WERI-Rb-1 (cell line): Measurements from ENCODE around the gene FAM89A.

ENCODE experiments used
- DNase-seq: peaks from one replicate; pipeline ENCODE4 v3.0.0-alpha.2; 2020
- H3K27ac ChIP-seq: fragments of 250-450 bp; sonication (Bioruptor Pico); 2 replicates; pipeline ENCODE4 v1.5.1; 2020; ENCODE audit warnings: mild to moderate bottlenecking, moderate library complexity
- H3K27me3 ChIP-seq: fragments of 250-450 bp; sonication (Bioruptor Pico); 2 replicates; pipeline ENCODE4 v1.5.1; 2021; ENCODE audit warnings: mild to moderate bottlenecking, low read depth, moderate library complexity; ENCODE audit not compliant: insufficient read depth, severe bottlenecking
- H3K36me3 ChIP-seq: fragments of 250-450 bp; sonication (Bioruptor Pico); 2 replicates; pipeline ENCODE4 v1.5.1; 2020; ENCODE audit warnings: mild to moderate bottlenecking, moderate library complexity
- H3K4me3 ChIP-seq: 2 replicates; pipeline ENCODE4 v1.5.1; 2011; ENCODE audit warnings: low read depth, mild to moderate bottlenecking, control low read depth, low read length
- H3K9me3 ChIP-seq: fragments of 250-450 bp; sonication (Bioruptor Pico); 2 replicates; pipeline ENCODE4 v1.5.1; 2021; ENCODE audit warnings: mild to moderate bottlenecking, moderate library complexity; ENCODE audit not compliant: severe bottlenecking
- TF ChIP-seq, protein P1 (sequence below): IDR thresholded peaks from 2 replicates; pipeline ENCODE4 v1.5.1; 2011; ENCODE audit warnings: low read depth, mild to moderate bottlenecking, control low read depth, inconsistent platforms, low read length

Gene FAM89A

DNA sequence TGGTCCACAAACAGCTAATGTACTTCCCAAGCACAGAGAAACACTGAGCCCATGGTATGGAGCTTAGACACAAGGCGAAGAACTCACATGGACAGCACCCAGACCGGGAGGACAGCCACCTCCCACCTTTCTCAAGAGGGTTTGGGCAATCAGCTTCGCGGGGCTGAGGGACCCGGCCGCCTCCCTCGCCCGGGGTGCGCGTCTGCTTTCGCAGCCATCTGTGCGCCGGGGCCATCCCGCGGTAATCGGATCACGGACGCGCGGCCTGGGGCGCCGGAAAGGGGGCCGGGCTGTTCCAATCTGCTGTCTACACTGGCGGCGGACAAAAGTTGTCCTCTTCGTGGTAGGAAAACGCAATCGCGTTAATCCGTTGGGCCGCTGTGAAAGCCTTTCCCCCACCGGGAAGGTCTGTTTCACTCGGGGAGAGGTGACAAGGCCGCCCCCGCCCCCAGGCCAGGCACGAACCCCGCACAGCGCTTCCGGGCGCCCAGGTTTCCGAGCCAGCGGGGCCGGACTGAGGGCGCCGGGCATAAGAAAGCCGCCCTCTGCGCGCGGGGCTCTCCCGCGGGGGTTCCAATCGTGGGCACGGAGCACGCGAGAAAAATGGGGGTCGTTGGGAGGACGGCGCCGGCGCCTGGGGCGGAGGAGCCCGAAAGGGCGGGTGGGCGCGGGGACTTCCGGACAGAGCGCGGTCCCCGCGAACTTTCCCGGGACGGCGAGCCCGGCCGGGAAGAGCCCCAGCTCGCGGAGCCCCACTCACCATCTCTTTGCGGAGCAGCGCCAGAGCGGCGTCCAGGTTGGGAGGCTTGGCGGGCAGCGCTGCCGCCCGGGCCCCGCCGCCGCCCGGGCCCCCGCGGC lies 664 bp downstream of the FAM89A start:
- H3K4me3 ChIP-seq = peak overlapping the region; percentile 91
- peaks cover 35% of the 10 kb centered on the region for H3K36me3 ChIP-seq
- no peaks in the 10 kb centered on the region for H3K9me3 ChIP-seq
- no peaks in the 10 kb centered on the region for H3K27me3 ChIP-seq
- H3K27ac ChIP-seq = peak overlapping the region; percentile 98
- TF ChIP-seq, protein P1, sequence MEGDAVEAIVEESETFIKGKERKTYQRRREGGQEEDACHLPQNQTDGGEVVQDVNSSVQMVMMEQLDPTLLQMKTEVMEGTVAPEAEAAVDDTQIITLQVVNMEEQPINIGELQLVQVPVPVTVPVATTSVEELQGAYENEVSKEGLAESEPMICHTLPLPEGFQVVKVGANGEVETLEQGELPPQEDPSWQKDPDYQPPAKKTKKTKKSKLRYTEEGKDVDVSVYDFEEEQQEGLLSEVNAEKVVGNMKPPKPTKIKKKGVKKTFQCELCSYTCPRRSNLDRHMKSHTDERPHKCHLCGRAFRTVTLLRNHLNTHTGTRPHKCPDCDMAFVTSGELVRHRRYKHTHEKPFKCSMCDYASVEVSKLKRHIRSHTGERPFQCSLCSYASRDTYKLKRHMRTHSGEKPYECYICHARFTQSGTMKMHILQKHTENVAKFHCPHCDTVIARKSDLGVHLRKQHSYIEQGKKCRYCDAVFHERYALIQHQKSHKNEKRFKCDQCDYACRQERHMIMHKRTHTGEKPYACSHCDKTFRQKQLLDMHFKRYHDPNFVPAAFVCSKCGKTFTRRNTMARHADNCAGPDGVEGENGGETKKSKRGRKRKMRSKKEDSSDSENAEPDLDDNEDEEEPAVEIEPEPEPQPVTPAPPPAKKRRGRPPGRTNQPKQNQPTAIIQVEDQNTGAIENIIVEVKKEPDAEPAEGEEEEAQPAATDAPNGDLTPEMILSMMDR = no peak
- peak; percentile 96 for DNase-seq

DNA sequence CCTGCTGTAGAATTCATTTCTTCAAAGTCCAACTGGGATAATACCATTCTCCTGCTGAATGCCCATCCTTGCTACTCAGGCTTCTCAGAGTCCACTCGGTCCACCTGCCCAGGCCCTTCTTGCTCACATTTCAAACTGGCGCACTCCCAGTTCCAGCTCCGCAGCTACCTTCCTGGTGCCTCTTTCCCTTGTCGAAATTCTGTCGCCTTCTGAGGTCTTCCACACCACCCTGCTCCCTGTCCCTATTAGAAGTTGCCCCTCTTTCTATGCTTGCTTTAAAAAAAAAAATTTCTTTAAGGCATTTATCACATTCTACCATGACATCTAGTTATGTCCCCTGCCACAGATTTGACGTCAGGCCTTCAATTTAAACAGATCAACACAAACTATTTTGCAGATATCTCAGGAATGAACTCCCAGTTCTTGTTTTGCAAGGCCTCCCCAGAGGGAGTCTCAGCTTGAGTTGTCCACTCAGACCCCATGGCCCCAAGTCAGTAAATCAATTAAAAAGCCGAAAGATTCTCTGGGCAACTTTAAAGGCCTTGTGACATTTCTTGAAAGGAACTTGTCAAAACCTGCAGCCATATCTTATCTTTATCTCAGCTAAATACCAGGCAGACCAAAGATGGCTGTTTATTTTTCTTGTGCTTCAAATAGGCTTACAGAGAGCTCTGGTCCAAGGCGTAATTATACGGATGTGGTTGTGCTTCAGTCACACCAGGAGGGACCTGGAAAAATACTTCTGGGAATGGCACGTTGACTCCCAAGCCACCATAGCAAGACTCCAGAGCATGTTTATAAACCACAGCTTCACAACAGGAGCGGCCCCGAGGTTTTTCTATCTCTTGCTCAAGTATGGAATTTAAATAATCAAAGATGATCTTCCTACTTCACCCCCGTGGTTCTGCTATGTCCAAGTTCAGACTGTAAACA lies 2.2 kb downstream of the FAM89A start:
- peak; percentile 37 for DNase-seq
- H3K27ac ChIP-seq = peak overlapping the region; percentile 98
- TF ChIP-seq, protein P1 = no peak
- peaks cover 47% of the 10 kb centered on the region for H3K36me3 ChIP-seq
- H3K4me3 ChIP-seq = peak overlapping the region; percentile 91
- no peaks in the 10 kb centered on the region for H3K27me3 ChIP-seq
- no peaks in the 10 kb centered on the region for H3K9me3 ChIP-seq

DNA sequence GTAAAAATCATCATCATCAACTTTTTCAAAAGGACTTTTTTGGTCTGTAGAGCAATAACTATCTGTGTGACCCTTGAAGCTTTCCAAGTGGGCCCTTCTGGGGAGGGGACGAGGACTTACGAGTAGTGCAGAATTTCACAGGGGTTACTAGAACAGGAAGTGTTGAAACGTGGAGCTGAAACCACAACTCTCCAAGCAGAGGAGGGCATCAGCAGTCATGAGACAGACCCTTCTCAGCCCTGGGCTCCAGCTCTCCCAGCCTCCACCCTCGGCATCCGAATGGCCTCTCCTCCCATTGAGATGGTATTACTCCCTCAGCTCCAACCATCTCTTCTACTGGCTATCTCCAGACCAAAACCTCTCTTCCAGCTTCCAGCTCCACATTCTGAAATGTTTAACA lies 3.6 kb downstream of the FAM89A start:
- Histone ChIP-seq H3K27ac (no peak overlapping the region), H3K9me3 (no peaks in the 10 kb centered on the region), H3K4me3 (no peak overlapping the region), H3K36me3 (peaks cover 48% of the 10 kb centered on the region), H3K27me3 (no peaks in the 10 kb centered on the region)
- TF ChIP-seq, protein P1 = no peak
- DNase-seq = no peak

- H3K36me3 ChIP-seq = peaks cover 48% of the 10 kb centered on the region
- TF ChIP-seq, protein P1 = no peak
- H3K27me3 ChIP-seq = no peaks in the 10 kb centered on the region
- no peak for DNase-seq
- no peaks in the 10 kb centered on the region for H3K9me3 ChIP-seq
- H3K4me3 ChIP-seq = no peak overlapping the region
- no peak overlapping the region for H3K27ac ChIP-seq
These were observed 4.3 kb downstream of the FAM89A start for GRCh38 chr1:231035799-231036198.

GRCh38 chr1:231032963-231033362 lies 7.1 kb downstream of the FAM89A start:
- H3K27me3 ChIP-seq = no peaks in the 10 kb centered on the region
- no peaks in the 10 kb centered on the region for H3K9me3 ChIP-seq
- no peak overlapping the region for H3K4me3 ChIP-seq
- no peak for DNase-seq
- peaks cover 48% of the 10 kb centered on the region for H3K36me3 ChIP-seq
- H3K27ac ChIP-seq = 0 out of 2 replicates have a peak overlapping the region, but pooled peaks have one; percentile 13
- TF ChIP-seq, protein P1 = no peak
